HG03060 (cell line): ENCODE measurements around the gene FRMD4A.

Experiments
- ATAC-seq: cut with Tn5 transposase; IDR thresholded peaks from one replicate; pipeline ENCODE4 v1.9.1; 2021; ENCODE audit warnings: low read depth, moderate number of reproducible peaks; ENCODE audit not compliant: unreplicated experiment

The FRMD4A gene

DNA sequence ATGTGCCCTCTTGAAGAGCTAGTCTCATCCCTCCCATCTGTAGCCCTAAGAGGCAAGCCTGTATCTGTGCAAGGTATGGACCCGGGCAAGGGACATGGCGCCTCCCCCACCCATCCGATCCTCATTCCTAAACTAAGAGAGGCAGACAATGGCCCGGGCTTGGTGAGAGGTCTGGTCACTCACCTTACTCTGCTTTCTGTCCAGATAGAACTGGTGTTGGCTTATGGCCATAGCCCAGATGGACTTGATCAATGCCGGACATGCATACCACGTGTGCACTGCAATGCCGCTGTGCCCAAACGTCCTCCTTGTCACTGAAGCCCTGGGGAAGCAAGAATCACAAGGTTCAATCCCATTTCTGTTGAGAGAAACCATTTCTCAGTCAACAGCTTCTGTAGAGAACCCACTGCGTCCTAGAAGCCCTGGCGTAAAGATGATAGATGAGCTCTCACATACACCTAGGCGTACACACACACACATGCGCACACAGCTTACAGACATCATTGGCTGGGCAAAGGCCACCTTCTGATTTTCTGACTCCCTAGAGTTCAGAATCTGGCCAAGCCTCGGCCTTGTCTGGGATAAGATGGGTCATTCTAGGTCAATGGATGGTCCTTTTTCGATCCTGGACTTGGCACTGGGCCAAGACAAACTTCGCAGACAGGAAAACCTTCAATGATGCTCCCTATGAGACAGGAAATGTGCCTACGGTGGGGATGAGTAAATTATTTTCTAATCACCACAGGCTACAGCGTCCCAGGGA, 629.4 kb downstream of the FRMD4A start:
- no peak for ATAC-seq

DNA sequence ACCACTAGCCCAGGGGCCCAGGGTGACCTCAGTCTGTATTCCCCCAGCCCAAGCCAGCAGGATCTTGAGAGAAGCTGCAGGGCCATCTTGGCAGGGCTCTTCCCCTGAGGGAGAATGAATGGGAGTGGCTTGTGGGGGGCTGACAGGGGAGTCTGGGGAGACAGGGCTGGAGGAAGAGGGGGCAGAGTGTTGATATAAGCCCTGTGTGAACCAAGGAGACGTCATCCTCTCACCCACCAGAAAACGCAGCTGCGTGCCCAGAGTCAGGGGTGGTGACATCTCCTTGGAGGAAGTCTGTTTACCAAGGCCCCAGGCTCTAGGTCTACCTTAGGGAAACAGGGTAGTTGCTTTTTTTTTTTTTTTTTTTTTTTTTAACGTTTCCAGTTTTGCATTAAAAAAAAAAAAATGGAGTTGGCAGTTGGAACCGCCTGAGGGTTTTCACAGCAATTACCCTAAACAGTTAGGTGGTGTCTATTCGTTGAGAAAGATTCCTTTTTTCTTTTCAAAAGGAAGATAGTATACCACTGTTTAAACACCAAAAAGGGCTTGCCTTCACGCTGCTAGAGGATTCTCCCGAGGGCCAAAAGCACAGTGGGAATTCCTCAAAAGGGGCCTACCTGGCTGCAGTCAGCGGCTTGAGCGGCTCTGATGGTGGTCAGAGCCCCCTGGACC, 630.1 kb downstream of the FRMD4A start:
- no peak for ATAC-seq

DNA sequence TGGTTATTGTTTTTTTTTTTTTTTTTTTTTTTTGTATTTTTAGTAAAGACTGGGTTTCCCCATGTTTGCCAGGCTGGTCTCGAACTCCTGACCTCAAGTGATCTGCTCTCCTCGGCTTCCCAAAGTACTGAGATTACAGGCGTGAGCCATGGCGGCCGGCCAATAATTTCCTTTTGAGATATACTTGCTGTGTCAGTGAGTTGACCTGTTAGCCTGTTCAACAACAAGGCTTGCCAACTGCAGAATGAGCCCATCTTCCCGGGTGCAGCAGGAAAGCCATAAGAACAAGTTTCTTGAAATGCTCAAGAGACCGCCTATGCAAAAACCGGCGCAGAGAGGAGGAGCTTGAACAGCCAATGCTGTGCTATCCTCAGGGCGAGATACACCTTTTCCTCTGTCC, 631.5 kb downstream of the FRMD4A start:
- ATAC-seq: no peak

- ATAC-seq: no peak
Observed at GRCh38 chr10:13698217-13698616, 632.5 kb downstream of the FRMD4A start.

DNA sequence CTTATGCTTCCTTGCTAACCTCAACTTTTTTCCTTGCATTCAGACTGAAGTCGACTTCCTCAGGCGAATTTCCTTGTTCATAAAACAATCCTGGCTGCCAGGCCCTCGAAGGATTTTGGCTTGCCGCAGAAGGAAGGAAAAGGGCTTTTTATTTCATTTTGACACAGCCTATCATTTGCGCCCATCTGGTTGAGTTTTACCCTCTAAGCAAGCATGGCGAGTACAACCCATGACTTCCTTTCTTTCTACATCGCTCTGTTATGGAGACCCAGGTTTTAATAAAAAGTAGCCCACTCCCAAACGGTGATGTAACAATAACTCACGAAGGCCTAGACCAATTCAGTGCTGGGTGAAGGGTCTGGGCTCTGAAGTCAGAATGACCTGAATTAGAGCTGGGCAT, 634.7 kb downstream of the FRMD4A start:
- no peak for ATAC-seq

GRCh38 chr10:13695588-13695987, 635.1 kb downstream of the FRMD4A start:
- no peak for ATAC-seq

DNA sequence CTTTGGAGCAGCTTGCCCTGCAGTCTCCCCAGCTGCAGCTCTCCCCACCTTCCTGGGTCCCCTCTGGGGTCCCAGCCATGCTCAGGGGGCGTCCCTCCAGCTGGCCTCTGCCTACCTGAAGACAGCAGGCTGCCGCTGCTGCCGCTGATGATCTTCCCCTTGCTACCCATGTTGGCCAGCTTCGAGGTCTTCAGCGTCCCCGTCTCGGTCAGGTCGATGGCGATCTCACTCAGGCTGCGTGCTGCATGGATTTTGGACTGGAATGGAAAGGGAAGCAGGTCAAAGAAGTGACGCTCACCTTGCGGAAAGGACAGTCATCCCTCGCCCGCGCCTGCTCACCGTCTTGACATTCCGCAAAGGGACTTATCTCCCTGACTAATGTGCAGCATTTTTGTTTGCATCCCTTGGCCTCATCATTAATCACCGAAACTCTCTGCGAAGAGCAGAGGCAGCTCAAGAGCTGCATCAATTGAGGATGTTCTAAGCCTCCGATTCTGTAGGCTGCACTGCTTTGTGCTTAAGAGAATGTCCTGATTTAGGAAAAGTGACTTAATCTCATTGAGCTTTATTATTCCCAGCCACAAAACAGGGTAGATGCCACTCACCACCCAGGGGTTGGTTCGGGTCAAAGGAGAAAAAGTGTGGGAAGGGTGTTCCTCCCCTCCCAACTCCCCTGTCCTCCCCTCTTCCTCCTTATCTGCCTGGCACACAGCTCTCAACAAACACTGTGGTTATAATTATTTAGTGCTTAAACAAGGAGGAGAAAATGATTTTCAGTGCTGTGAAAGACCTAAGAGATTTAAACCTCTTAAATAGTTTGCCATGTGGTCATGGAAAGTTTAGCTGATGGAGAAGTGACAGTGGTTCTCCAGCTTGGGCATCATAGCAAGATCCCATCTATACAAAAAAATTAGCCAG, 636.7 kb downstream of the FRMD4A start:
- ATAC-seq: no peak

DNA sequence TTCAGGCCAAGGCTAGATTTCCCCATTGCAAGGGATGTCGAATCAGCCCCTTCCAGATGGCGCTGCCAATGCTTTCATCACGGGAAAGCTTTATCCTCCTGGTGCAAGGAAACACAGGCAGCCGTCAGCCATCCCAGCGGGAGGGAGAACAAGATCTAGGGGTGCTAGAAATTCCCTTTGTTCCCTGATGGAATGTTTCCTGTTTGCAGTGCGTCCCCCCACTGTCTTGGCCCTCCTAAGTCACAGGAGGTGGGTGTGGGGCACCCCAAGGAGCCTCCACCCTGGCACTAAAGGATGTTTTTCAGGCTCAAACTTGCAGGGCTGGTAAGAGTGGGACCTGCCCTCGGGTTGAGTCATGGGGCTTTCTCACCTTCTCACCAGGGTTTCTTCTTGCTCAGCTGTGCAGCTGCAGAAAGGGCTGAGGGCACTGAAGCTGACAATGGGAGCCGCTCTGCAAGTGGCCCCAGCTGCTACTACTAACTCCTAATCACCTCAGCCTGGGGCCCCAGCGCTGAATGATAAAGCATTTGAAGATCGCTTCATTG, 640.4 kb downstream of the FRMD4A start:
- ATAC-seq: no peak

- no peak for ATAC-seq
Observed at GRCh38 chr10:13686331-13686752, 644.4 kb downstream of the FRMD4A start.

DNA sequence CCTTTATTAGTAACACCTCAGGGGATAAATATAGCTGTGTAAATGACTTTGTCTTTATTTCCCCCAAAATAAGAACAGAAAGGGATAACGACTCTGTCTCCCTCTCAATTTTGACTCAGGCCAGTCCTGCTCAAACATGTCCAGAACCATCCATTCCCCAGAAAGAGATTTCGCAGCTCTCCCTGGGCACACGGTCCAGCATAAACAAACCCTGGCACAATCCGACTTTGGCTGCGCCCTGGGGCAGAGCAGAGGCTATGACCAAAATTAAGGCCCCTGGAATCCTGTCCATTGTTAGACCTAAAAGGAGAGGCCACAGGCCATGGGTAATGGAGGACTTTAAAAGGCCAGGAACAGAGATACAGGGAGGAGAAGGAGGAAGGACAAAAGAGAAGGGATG, 644.8 kb downstream of the FRMD4A start:
- no peak for ATAC-seq

- ATAC-seq: no peak
Observed at GRCh38 chr10:13684806-13685482, 645.8 kb downstream of the FRMD4A start.

DNA sequence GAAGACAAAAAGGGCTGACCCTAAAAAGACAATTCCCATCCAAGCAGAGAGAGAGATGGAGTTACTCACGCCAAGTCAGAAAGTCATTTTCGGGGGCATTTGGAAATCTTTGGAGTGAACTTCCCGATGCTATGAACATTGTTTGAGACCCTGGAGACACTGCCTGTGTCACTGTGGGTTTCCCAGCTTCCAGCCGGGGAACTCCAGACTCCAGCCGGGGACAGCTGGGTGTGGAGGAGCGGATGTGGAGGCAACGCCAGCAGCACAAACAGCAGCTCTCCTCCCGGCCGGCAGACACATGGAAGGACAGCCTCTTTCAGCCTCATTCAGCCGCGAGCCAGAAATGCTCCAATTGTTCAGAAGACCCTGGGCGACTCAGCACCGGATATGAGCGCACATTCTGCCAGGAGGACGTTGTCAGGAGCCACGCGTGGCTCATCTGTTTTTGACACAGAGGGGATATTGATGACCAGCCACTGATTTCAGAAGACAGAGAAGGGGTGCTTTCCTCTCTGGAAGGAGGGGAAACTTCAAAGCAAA, 646.4 kb downstream of the FRMD4A start:
- no peak for ATAC-seq

- no peak for ATAC-seq
Observed at GRCh38 chr10:13683017-13683416, 647.7 kb downstream of the FRMD4A start.

DNA sequence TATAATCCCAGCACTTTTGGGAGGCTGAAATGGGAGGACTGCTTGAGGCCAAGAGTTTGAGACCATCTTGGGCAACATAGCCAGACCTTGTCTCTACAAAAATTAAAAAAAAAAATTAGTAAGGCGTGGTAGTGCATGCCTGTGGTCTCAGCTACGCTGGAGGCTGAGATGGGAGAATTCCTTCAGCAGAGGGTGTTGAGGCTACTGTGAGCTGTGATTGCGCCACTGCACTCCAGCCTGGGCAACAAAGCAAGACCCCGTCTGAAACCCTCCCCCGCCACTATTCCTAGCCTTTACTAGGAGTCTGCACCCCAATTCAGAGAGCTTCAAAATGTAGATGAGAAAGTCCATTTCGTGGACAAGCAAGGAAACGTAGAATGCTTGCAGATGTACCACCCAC, 648.8 kb downstream of the FRMD4A start:
- no peak for ATAC-seq

DNA sequence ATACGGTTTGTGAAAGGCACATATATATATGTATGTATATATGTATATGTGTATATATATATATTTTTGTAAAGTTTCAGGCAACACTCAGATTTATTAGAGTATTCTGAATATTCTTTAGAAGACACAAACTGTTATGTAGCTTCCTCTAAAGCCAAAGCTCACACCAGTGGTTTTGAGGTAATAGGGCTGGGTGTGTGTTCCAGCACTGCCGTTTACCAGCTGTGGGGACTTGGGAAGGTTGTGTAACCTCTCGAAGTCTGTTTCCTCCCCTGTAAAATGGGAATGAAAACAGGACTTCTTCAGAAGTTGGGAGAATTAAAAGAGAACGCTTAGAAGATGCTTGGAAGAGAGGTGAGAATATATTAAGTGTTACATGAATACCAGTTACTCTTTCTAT, 649.2 kb downstream of the FRMD4A start:
- ATAC-seq: no peak

GRCh38 chr10:13681095-13681494, 649.6 kb downstream of the FRMD4A start:
- no peak for ATAC-seq

GRCh38 chr10:13678101-13678843, 652.5 kb downstream of the FRMD4A start:
- no peak for ATAC-seq

GRCh38 chr10:13674645-13675588, 655.8 kb downstream of the FRMD4A start:
- no peak for ATAC-seq
